Stomach (tissue), 9 donors: ENCODE data around the gene REX1BD. TPM values are rescaled to one million over a fixed set of nuclear protein-coding genes. Genes with fewer than 3 reads are reported as not detected.

ENCODE experiments used
- DNase-seq, 2 donors: peaks; one replicate each; pipeline versions ENCODE4 v3.0.0 to v3.0.0-alpha.2; 2013 to 2019
- H3K27ac ChIP-seq, 5 donors: fragments of 200-600 bp in 4 of 5; sonication (generic) in 4 of 5; one replicate each; pipeline ENCODE4 v1.5.1; 2013 to 2019; ENCODE audit warnings: mild to moderate bottlenecking in 1 of 5, moderate library complexity in 1 of 5
- H3K27me3 ChIP-seq, 3 donors: fragments of 200-600 bp; sonication (generic); one replicate each; pipeline ENCODE4 v1.5.1; 2017 to 2019; ENCODE audit warnings: mixed run types in 1 of 3
- H3K36me3 ChIP-seq, 4 donors: fragments of 200-600 bp; sonication (generic); 1 replicate in 3 of 4; 2 replicates in 1 of 4; pipeline ENCODE4 v1.5.1; 2016 to 2019
- H3K4me1 ChIP-seq, 4 donors: fragments of 200-600 bp; sonication (generic); one replicate each; pipeline ENCODE4 v1.5.1; 2016 to 2019
- H3K4me3 ChIP-seq, 4 donors: fragments of 200-600 bp; sonication (generic) in 3 of 4; one replicate each; pipeline ENCODE4 v1.5.1; 2016 to 2019; ENCODE audit warnings: mild to moderate bottlenecking in 1 of 4
- H3K9me3 ChIP-seq, 4 donors: fragments of 200-600 bp; sonication (generic); one replicate each; pipeline ENCODE4 v1.5.1; 2016 to 2019
- CTCF ChIP-seq, 7 experiments: fragments of 450-650 bp in 4 of 7; fragments of 200-600 bp in 3 of 7; sonication (generic) in 3 of 7; IDR thresholded peaks; one replicate each; pipeline ENCODE4 v1.5.1; 2016 to 2019; ENCODE audit warnings: antibody characterized with exemption in 7 of 7, control low read depth in 2 of 7, mild to moderate bottlenecking in 1 of 7
- EP300 ChIP-seq: sonication (generic); formaldehyde crosslinking; IDR thresholded peaks from one replicate; pipeline ENCODE4 v1.6.1; 2017; ENCODE audit warnings: antibody characterized with exemption
- POLR2A ChIP-seq, 4 donors: fragments of 450-650 bp; IDR thresholded peaks; one replicate each; pipeline ENCODE4 v1.6.1; 2016; ENCODE audit warnings: antibody characterized with exemption in 4 of 4, control low read depth in 2 of 4, mild to moderate bottlenecking in 1 of 4, moderate library complexity in 1 of 4
- POLR2AphosphoS5 ChIP-seq, 3 donors: sonication (generic); formaldehyde crosslinking; IDR thresholded peaks; one replicate each; pipeline ENCODE4 v1.6.1; 2016; ENCODE audit warnings: antibody characterized with exemption in 3 of 3
- WGBS, 5 donors: extraction: QIAGEN DNeasy Blood & Tissue Kit in 3 of 5; methylation state at CpG; one replicate each; pipeline versions ENCODE4 v1.1.5 to v1.1.7; 2013 to 2018; 5-methylcytosine and 5-hydroxymethylcytosine counted together
- intact Hi-C: fragments of 100-400 bp; cut with DNase I; formaldehyde crosslinking; loops from one replicate; pipeline ENCODE4 v1.15.1; 2023; ENCODE audit warnings: low total_unique reads
- polyA plus RNA-seq, 3 donors: library from polyadenylated mRNA; stranded (reverse); fragments of 200-250 nt; gene quantifications; one replicate each; pipeline ENCODE4 v1.2.3, GENCODE V29; 2013
- total RNA-seq, 5 donors: library from RNA; depleted of rRNA; stranded (reverse); fragments of >200 nt; gene quantifications; one replicate each; pipeline versions ENCODE4 v1.1.0 to v1.2.3, GENCODE V29; 2014 to 2016
- donor health status: healthy with polysubstance abuse.
- donor health status: Bipolar disorder and iron deficiency.
- donor health status: healthy.

Gene REX1BD
- total and polyA plus RNA-seq, 8 donors: 15.6 to 483 (median 114) TPM

- intact Hi-C loops: no loop called here
- peaks cover 35 to 94% (median 89%) of the 10 kb centered on the region in 3 donors for H3K27me3 ChIP-seq
- no peak overlapping the region for H3K27ac ChIP-seq
- H3K9me3 ChIP-seq: no peaks in the 10 kb centered on the region
- peak overlapping the region in 3 of 4 donors; percentile 43 to 57 (median 52) for H3K4me3 ChIP-seq
- peaks cover 41 to 46% (median 44%) of the 10 kb centered on the region in 4 donors for H3K4me1 ChIP-seq
- H3K36me3 ChIP-seq: no peaks in the 10 kb centered on the region
- 1 to 6% (median 2%) methylated on average over 17 to 62 of the region's 62 CpGs for WGBS, 5 donors
- TF ChIP-seq EP300 (no peak), POLR2A (IDR thresholded peaks at IDR 0.05) (no peak), POLR2AphosphoS5 (IDR thresholded peaks at IDR 0.05) (no peak), CTCF (IDR thresholded peaks at IDR 0.05) (no peak)
- DNase-seq: no peak
Observed at GRCh38 chr19:18611327-18612050, 22.9 kb downstream of the REX1BD start.

- Histone ChIP-seq H3K27me3 (peaks cover 35 to 97% (median 84%) of the 10 kb centered on the region in 3 donors), H3K4me3 (peak overlapping the region; percentile 43 to 57 (median 50)), H3K4me1 (peaks cover 37 to 41% (median 39%) of the 10 kb centered on the region in 4 donors), H3K9me3 (no peaks in the 10 kb centered on the region), H3K27ac (no peak overlapping the region), H3K36me3 (no peaks in the 10 kb centered on the region)
- DNase-seq: no peak
- intact Hi-C loops: no loop called here
- 1 to 4% (median 2%) methylated on average over 19 to 30 of the region's 30 CpGs for WGBS, 5 donors
- TF ChIP-seq EP300: no peak
- no peak for TF ChIP-seq POLR2AphosphoS5 (IDR thresholded peaks at IDR 0.05)
- no peak for TF ChIP-seq POLR2A (IDR thresholded peaks at IDR 0.05)
- TF ChIP-seq CTCF (IDR thresholded peaks at IDR 0.05): no peak
Observed at GRCh38 chr19:18612051-18612771, 23.6 kb downstream of the REX1BD start.

GRCh38 chr19:18612772-18613588, 24.4 kb downstream of the REX1BD start, which contains the start of gene TMEM59L:
TMEM59L (plus strand) TSS chr19:18612870; CDS start chr19:18612959, 89 bp downstream.
- 2 to 6% (median 4%) methylated on average over 16 to 70 of the region's 70 CpGs for WGBS, 5 donors
- TF ChIP-seq CTCF (IDR thresholded peaks at IDR 0.05) (no peak), POLR2AphosphoS5 (IDR thresholded peaks at IDR 0.05) (no peak), POLR2A (IDR thresholded peaks at IDR 0.05) (no peak), EP300 (no peak)
- H3K4me3 ChIP-seq: peak within 1 kb of the TSS; percentile 43 to 57 (median 50)

More at GRCh38 chr19:18612772-18613588, 24.4 kb downstream of the REX1BD start, which contains the start of gene TMEM59L:
- H3K9me3 ChIP-seq: no peaks in the 10 kb centered on the region
- peaks cover 29 to 34% (median 32%) of the 10 kb centered on the region in 4 donors for H3K4me1 ChIP-seq
- H3K36me3 ChIP-seq: no peaks in the 10 kb centered on the region
- peaks cover 28 to 97% (median 77%) of the 10 kb centered on the region in 3 donors for H3K27me3 ChIP-seq
- no peak within 1 kb of the TSS for H3K27ac ChIP-seq
- intact Hi-C loops: no loop called here
- DNase-seq: peak in 1 of 2 donors; percentile 78
